Lower lobe of right lung (tissue), 2 donors: ENCODE results near the gene CANT1. TPM values are rescaled to one million over a fixed set of nuclear protein-coding genes. Genes with fewer than 3 reads are reported as not detected.
"Not testable (repeated sequence)": the region's sequence is repeated elsewhere in the genome, so short reads cannot be mapped to it uniquely, and the experiment has no call there.

Experiments used
- ATAC-seq, 2 donors: fragments of 200-7000 bp; cut with Tn5 transposase; one replicate each; pipeline ENCODE4 v1.9.1; 2020 to 2022; ENCODE audit warnings: mild to moderate bottlenecking in 2 of 2, moderate library complexity in 2 of 2
- DNase-seq: peaks from one replicate; pipeline ENCODE4 v3.0.0-alpha.2; 2020
- H3K27ac ChIP-seq: fragments of 200-600 bp; one replicate; pipeline ENCODE4 v1.8.0; 2022
- H3K27me3 ChIP-seq: fragments of 200-600 bp; one replicate; pipeline ENCODE4 v1.8.0; 2022; ENCODE audit warnings: low read depth
- H3K36me3 ChIP-seq: fragments of 200-600 bp; one replicate; pipeline ENCODE4 v1.8.0; 2022; ENCODE audit warnings: mild to moderate bottlenecking
- H3K4me1 ChIP-seq: fragments of 200-600 bp; one replicate; pipeline ENCODE4 v1.8.0; 2022
- H3K4me3 ChIP-seq: fragments of 200-600 bp; one replicate; pipeline ENCODE4 v1.8.0; 2022; ENCODE audit warnings: mild to moderate bottlenecking
- H3K9me3 ChIP-seq: fragments of 200-600 bp; one replicate; pipeline ENCODE4 v1.8.0; 2022
- intact Hi-C: fragments of 100-400 bp; cut with DNase I; formaldehyde crosslinking; loops from one replicate; pipeline ENCODE4 v1.11.0; 2022
- total RNA-seq: library from RNA; stranded (reverse); fragmentation: NEBNext Ultra II Directional; extraction: Animal tissue kit (Norgen Biotek cat#: 25700); gene quantifications from one replicate; pipeline ENCODE4 v1.2.1, GENCODE V29; 2021
- TF ChIP-seq, protein P1 (sequence below): fragments of 200-600 bp; IDR thresholded peaks from one replicate; pipeline ENCODE4 v1.8.0; 2022; ENCODE audit warnings: antibody characterized with exemption, mild to moderate bottlenecking
- donor health status: DM: no; HTN: yes; CAD: no; lungs with severe emphysema.

CANT1 gene
- total RNA-seq, 1 donor from 2014 or later = 54.4 TPM

DNA sequence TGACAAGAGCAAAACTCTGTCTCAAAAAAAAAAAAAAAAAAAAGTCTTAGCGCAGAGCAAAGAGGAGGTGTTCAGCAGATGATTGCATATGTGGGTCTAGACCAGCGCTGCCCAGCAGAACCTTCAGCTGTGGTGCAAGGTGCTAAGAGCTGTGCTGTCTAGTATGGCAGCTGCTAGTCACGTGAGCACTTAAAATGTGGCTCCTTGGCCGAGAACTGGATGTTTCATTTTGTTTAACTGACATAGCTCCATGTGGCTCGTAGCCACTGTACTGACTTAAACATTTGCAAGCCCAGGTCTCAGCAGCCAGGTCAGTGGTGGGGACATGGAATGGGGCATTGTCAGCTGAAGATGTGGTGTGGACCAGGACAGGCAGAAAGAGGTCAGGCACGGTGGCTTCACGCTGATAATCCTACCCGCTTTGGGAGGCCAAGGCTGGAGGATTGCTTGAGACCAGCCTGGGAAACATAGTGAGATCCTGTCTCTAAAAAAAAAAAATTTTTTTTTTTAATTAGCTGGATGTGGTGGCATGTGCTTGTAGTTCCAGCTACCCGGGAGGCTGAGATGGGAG is 23.6 kb upstream of the CANT1 start:
- TF ChIP-seq, protein P1, sequence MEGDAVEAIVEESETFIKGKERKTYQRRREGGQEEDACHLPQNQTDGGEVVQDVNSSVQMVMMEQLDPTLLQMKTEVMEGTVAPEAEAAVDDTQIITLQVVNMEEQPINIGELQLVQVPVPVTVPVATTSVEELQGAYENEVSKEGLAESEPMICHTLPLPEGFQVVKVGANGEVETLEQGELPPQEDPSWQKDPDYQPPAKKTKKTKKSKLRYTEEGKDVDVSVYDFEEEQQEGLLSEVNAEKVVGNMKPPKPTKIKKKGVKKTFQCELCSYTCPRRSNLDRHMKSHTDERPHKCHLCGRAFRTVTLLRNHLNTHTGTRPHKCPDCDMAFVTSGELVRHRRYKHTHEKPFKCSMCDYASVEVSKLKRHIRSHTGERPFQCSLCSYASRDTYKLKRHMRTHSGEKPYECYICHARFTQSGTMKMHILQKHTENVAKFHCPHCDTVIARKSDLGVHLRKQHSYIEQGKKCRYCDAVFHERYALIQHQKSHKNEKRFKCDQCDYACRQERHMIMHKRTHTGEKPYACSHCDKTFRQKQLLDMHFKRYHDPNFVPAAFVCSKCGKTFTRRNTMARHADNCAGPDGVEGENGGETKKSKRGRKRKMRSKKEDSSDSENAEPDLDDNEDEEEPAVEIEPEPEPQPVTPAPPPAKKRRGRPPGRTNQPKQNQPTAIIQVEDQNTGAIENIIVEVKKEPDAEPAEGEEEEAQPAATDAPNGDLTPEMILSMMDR = no peak
- no peaks in the 10 kb centered on the region for H3K27me3 ChIP-seq

DNA sequence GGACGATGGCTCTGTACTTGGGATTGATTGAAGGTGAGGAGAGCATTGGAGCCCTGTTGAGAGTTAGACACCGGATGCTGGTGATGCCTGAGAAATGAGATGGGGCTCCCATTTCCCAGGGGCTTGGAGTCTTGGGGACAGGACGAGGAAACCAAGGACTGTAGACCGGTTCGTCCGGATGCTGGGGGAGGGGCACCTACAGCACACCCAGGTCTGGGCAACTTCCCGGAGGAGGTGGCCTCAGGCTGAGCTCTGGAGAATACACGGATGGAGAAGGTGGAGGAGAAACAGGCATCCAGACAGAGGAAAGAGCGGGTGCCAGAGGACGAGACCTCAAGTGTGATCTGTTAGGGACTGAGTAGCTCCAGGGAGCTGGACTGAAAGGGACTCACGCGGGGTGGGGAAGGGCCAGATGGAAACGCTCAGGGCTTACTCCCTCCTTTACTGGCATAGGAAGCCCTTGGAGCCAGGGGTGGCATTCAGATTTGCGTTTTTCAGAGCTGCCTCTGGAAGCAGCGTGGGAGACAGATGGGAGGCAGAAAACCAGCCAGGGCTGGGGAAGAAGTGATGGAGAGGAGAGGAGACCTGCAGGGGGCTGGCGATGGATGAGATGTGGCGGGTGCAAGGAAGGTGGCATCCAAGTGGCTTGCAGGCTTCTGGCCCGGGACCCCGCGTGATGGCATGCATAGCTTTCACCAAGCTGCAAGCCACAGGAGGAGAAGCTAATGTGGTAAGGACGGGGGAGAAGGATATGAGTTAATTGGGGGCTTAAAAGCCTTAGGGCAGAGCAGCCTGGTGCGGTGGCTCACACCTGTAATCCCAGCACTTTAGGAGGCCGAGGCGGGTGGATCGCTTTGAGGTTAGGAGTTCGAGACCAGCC is 22.7 kb upstream of the CANT1 start:
- DNase-seq (no peak), ATAC-seq (no peak)
- Histone ChIP-seq H3K27ac (no peak overlapping the region), H3K27me3 (no peaks in the 10 kb centered on the region), H3K4me3 (no peak overlapping the region), H3K36me3 (no peaks in the 10 kb centered on the region), H3K4me1 (peaks cover 43% of the 10 kb centered on the region), H3K9me3 (no peaks in the 10 kb centered on the region)
- TF ChIP-seq, protein P1 = no peak
- intact Hi-C loops = no loop called here

More for the DNA sequence above, 23.6 kb upstream of the CANT1 start:
- Histone ChIP-seq H3K27ac (no peak overlapping the region), H3K36me3 (no peaks in the 10 kb centered on the region), H3K4me3 (no peak overlapping the region), H3K4me1 (peaks cover 39% of the 10 kb centered on the region), H3K9me3 (no peaks in the 10 kb centered on the region)
- DNase-seq (no peak), ATAC-seq (no peak)
- intact Hi-C loops = no loop called here

DNA sequence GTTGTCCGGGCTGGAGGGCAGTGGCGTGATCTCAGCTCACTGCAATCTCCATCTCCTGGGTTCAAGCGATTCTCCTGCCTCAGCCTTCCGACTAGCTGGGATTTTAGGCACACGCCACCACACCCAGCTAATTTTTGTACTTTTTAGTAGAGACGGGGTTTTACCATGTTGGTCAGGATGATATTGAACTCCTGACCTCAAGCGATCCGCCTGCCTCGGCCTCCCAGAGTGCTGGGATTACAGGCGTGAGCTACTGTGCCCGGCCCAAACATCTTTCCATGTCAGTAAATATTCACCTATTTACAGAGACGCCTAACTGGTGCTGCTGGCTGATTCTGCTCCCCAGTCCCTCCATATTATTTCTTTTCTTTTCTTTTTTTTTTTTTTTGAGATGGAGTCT is 21.1 kb upstream of the CANT1 start:
- not testable (repeated sequence) for DNase-seq

DNA sequence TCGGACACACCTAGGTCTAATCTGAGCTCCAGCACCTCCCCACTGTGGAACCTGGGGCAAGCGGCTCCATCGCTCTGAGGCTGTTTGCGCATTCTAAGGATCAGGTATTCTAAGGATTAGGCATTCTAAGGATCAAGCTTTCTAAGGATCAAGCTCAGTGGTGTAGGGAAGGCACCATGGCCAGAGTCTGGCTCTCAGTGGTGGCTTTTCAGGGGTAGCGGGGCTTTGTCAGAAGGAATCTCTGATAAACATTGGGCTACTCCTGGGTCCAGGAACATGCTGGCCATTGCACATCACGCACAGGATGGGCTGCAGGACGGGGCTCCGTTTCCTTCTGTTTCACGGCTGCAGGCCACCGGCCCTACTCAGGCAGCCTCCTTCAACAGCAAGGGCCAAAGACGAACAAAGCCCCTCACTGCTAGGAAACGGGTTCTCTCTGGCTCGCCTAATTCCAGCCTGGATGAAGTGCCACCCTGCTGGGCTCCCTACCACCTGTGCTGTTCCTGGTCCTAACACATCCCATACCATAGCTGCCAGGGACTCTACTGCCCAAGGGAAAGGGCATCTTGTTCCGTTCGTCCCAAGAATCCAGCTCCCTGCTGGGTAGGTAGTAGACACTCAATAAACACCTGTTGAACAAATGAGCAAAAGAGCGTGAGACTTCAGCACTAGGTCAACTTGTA is 19.9 kb upstream of the CANT1 start:
- no peak for ATAC-seq
- H3K4me3 ChIP-seq = no peak overlapping the region
- no peak for DNase-seq
- no peaks in the 10 kb centered on the region for H3K36me3 ChIP-seq
- H3K27me3 ChIP-seq = peaks cover under 1% of the 10 kb centered on the region
- TF ChIP-seq, protein P1 = no peak
- no peaks in the 10 kb centered on the region for H3K9me3 ChIP-seq
- H3K27ac ChIP-seq = no peak overlapping the region
- H3K4me1 ChIP-seq = peaks cover 54% of the 10 kb centered on the region
- intact Hi-C loops = no loop called here

More for the DNA sequence above, 21.1 kb upstream of the CANT1 start:
- H3K27ac ChIP-seq, ATAC-seq, H3K36me3 ChIP-seq, H3K27me3 ChIP-seq, H3K9me3 ChIP-seq, H3K4me3 ChIP-seq, intact Hi-C loops: not testable (repeated sequence)
- H3K4me1 ChIP-seq = peaks cover 43% of the 10 kb centered on the region

DNA sequence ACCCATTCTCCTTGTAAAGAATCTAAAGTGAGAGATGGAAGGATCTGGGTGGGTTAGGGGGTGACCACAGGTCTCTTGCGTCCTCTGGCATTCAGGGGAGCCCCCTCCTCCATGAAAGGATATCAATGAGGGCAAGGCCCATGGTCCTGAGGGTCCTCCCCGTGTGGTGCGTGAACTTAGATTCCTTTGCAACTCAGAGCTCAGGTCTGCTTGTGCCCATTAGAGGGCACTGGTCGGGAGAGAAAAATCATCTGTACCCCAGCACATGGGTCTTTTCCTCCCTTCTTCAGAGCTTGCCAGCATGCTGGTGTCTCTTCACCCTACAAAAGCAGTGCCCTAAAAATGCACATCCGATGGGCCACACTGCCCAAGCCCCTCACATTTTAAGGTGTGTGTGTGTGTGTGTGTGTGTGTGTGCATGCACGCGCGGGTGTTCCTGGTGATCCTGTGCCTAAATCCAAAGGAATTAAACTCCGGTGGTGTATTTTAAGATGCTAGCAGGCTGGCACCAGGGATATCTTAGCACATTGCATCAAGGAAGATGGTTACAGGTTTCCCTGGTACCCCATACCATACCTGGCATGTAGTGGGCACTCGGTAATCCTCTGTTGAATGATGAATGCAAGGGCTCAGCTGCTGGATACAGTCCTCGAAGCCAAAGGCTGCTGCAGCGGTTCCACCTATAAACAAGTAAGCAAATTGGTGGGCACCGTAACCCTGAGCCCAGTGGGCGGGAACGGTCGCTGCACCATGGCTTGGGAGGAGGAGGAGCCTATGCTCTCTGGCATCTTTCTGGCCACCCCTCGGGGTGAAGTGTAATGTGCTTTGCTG is 19.1 kb upstream of the CANT1 start:
- no peak overlapping the region for H3K27ac ChIP-seq
- H3K9me3 ChIP-seq = no peaks in the 10 kb centered on the region
- intact Hi-C loops = no loop called here
- ATAC-seq (no peak), DNase-seq (no peak)
- H3K4me3 ChIP-seq = no peak overlapping the region
- no peaks in the 10 kb centered on the region for H3K36me3 ChIP-seq
- TF ChIP-seq, protein P1 = no peak
- H3K27me3 ChIP-seq = peaks cover 8% of the 10 kb centered on the region
- peaks cover 54% of the 10 kb centered on the region for H3K4me1 ChIP-seq
